Esophagus mucosa (tissue), 1 donor: ENCODE measurements around the gene MCRIP1. TPM values are rescaled to one million over a fixed set of nuclear protein-coding genes. Genes with fewer than 3 reads are reported as not detected.
A peak's percentile ranks its signal among the peaks of the same experiment; 100 is the strongest.
"Not testable (repeated sequence)": the region's sequence is repeated elsewhere in the genome, so short reads cannot be mapped to it uniquely, and the experiment has no call there.

Source experiments
- ATAC-seq: fragments of 200-7000 bp; cut with Tn5 transposase; one replicate; pipeline ENCODE4 v1.9.1; 2020
- total RNA-seq: library from RNA; stranded (reverse); gene quantifications from one replicate; pipeline ENCODE4 v1.2.4, GENCODE V29; 2023
- donor health status: DM: yes; HTN: yes; CAD: no.

Gene MCRIP1
- total RNA-seq, 1 donor from 2014 or later, result 18.7 TPM

- peak; percentile 86 for ATAC-seq
These were observed 8.0 kb upstream of the MCRIP1 start for GRCh38 chr17:81840826-81841778.

GRCh38 chr17:81840059-81840458 lies 7.0 kb upstream of the MCRIP1 start:
- ATAC-seq, result not testable (repeated sequence)

GRCh38 chr17:81839301-81839700 lies 6.2 kb upstream of the MCRIP1 start:
- no peak for ATAC-seq

- no peak for ATAC-seq
These were observed 5.7 kb upstream of the MCRIP1 start for GRCh38 chr17:81838753-81839255.

GRCh38 chr17:81837641-81838040 lies 4.5 kb upstream of the MCRIP1 start:
- ATAC-seq, result no peak

GRCh38 chr17:81834831-81835267 lies 1.8 kb upstream of the MCRIP1 start, which contains the start of gene PPP1R27:
Gene PPP1R27 (minus strand): TSS chr17:81835050. CDS start chr17:81834953, 97 bp downstream.
- no peak for ATAC-seq

GRCh38 chr17:81833921-81834830 lies 1.1 kb upstream of the MCRIP1 start:
- ATAC-seq, result no peak

GRCh38 chr17:81832608-81833159 lies 407 bp downstream of the MCRIP1 start:
- peak; percentile 27 for ATAC-seq

- ATAC-seq, result peak; percentile 21
These were observed 1.0 kb downstream of the MCRIP1 start for GRCh38 chr17:81831957-81832607.

GRCh38 chr17:81831563-81831956 lies 1.5 kb downstream of the MCRIP1 start:
- no peak for ATAC-seq

GRCh38 chr17:81829858-81830257 lies 3.2 kb downstream of the MCRIP1 start:
- ATAC-seq, result no peak

- no peak for ATAC-seq
These were observed 4.4 kb downstream of the MCRIP1 start for GRCh38 chr17:81828656-81829055.

- ATAC-seq, result no peak
These were observed 7.1 kb downstream of the MCRIP1 start for GRCh38 chr17:81825841-81826466.

GRCh38 chr17:81824595-81824994 lies 8.5 kb downstream of the MCRIP1 start:
- no peak for ATAC-seq

- ATAC-seq, result peak; percentile 3
These were observed 9.1 kb downstream of the MCRIP1 start for GRCh38 chr17:81823820-81824550.

- ATAC-seq, result no peak
These were observed 9.9 kb downstream of the MCRIP1 start for GRCh38 chr17:81822996-81823819.

- ATAC-seq, result no peak
These were observed 10.8 kb downstream of the MCRIP1 start for GRCh38 chr17:81822312-81822637.

GRCh38 chr17:81821603-81822311 lies 11.3 kb downstream of the MCRIP1 start:
- peak; percentile 90 for ATAC-seq

- peak; percentile 31 for ATAC-seq
These were observed 11.9 kb downstream of the MCRIP1 start for GRCh38 chr17:81821147-81821546.
